ENCODE results near the gene BCAS3.

The BCAS3 gene

DNA sequence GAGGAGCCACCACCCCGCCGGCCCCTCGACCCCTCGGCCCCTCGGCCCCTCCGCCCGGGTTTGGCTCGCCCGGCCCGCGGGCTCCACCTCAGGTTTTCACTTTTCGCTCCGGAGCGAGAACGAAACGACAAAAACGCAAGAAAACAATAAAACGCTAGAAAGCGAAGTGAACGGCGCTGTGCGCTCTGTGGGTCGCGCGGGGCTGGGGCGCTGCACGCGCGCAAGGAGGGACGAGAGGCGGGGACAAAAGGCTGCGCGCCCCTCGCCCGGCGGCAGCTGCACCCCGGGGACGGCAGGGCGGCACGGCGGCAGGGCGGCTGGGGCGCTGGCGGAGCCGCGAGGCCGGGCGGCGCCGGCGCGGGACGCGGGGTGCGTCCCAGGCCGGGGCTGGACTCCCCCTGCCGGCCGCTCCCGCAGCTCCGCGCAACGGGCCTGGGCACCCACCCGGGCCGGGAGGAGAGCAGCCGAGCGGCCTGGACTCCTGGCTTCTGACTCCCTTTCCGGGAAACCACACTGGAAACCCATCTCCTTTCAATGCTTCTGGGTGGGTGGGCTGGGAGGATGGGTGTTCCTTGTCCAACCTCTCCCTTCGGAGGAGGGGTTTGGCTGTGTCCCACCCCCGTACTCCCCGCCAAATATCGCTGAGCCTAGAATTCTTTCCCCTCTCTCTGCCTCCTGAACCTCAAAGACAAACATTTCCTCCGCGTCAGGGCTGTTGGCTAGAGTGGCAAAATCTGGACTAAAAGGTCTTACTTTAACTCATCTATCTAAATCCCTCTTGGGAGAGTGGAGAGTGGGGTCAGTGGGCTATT is 731.9 kb downstream of the BCAS3 start:
- DNase-seq (ENCODE audit: low spot score) = peak; percentile 37

DNA sequence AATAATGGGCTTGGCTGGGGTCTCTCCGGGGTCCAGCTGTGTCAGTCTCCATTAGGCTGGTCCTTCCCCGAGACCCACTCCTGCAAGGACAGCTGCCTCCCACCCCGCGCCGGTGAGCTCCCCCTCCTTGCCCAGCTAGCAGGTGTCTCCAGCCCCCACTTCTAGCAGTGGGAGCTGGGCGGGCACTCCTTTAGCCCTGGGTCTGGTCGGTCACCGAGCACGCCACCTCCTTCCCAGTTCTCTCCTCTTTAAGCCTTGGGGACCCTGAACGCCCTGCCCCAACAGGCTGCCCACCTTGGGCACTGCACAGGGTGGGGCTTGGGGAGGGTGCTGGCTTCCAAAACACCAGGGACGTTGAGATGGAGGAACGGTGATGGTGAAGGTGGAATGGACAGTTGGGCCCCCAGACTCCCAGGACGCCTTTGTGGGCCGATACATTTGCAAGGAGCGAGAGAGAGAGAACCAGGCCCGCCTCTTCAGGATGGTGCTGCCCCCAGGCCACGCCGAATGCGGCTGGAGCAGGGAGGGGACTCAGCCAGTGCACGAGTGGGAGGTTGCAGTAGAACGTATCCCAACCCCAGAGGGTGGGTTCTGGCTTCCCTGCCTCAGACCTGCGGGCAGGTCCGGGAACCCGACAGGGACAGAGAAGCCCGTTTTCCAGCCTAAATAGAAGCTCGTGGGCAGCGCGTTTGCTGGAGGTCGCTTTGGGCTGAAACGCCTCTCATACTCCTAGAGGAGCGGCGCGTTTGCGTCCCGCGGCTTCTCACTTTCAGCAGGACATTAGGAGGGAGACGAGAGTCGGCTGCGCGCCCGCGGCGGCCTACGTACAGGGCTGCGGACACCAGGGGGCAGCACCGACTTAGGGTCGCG is 732.7 kb downstream of the BCAS3 start:
- DNase-seq (ENCODE audit: low spot score) = peak; percentile 73

DNA sequence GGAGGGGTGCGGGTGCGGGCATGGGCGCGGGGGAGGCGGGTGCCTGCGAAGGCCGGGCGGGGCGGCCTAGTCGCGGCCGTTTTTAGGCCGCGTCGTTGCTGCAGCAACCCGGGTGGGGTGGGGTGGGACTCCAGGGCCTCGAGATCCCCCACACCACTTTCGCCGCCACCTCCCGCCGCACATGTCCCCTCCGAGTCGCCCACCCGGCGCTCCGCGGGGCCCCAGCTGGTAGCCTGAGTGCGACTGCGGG is 733.3 kb downstream of the BCAS3 start:
- no peak for DNase-seq (ENCODE audit: low spot score)

DNA sequence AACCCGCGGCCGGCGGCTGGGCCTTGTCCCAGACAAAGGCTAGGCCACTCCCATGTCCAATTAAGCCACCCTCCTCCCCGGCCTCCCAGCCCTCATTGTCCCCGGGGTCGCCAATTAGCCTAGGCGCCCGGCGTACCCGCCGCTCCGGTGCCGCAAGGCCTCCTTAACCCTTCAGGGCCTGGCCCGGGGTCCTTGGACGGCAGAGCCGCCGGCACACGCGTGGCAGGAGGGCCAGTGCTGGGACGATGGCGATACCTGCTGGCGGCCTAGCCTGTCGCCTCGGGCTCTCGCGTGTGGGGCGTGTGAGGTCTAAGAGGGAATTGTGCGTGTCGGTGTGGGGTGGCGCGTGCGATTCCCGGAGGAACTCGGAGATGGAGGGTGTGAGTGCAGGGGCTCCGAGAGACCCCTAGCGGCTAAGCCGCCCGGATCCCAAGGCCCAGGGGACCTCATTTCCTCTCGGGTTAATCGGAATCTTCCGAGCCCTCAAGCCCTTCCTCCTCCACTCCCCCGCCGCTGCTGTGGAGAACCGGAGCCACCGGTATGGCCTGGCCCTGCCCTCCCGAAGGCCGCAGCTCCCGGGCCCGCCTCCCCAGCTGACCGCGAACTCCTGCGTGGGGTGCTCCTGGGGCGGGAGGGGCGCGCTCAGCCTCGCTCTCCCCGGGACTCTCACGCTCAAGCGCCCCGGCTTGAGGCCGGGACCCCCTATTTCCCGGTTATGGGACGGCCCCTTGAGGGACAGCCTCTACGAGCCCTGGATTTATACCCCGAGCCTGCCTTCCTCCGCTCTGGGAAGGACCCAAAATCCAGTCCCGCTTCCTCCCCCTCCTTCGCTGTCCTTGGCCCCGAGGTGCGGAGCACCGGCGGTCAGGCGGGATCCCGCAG is 733.9 kb downstream of the BCAS3 start:
- no peak for DNase-seq (ENCODE audit: low spot score)

DNA sequence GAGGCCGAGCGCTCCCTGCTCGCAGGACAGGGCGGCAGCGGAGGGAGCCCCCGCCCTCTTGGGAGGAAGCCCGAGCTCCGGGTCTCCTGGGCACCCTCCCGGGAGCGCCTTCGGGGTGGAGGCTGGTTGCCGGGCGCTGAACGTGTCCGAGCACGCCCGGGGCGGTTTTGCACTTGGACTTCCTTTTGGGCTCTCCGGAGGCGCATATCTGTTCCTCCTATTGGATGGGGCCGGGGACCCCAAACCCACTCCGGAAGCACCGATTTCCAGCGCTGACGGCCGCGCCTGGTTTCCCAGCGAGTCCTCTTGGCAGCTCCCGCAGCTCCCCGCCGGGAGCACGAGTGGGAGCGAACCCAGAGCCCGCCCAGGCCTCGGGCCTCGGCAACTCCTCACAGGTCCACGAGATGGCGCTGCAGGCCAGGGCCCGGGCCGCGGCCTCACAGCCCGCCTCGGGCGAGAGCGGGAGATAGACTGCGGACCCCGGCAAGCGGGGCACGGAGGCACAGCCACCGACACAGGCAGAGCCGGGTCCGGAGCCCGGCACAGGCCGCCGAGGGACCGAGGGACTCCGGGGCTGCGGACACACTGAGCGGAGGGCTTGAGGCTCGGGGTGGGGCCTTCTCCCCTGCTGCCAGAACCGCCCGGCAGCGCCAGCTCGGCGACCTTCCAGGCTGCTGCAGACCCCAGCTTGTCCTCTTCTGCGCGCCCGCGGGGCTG is 734.6 kb downstream of the BCAS3 start:
- peak; percentile 76 for DNase-seq (ENCODE audit: low spot score)

DNA sequence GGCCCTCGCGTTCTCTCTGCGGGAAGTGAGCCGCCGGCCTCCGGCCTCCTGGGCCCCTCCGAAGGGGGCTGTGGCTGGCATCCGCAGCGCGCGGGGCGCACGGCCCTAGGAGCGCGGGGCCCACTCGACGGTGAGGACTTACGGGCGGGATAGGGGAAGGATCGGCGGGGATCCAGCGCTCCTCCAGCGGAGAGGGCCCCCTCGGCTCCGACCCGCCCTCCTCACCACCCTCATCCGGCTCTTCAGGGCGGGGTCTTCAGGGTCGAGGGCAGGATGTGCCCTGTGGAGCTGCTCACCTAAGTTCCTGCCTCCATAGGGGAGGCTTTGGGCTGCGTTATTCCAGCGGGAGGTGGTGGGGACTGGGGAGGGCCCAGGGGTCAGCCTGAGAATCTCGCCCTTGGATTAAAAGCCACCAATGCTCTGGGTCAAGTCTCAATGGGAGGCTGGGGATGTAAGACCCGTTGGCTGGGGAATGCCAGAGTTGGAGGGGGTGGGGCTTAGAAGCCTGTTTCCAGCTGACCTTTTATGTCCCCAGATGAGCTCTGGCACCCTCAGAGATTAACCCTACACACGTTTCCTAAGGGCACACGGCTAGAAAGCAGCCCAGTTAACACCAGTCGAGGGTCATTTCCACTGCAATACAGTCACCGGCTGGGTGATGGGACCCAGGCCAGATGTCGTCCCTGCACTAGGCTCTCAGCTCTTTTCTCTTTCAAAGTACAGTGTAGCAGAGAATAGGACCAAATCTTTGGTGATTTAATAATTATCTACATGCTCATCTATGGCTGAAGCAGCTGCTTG is 735.4 kb downstream of the BCAS3 start:
- DNase-seq (ENCODE audit: low spot score) = peak; percentile 1

DNA sequence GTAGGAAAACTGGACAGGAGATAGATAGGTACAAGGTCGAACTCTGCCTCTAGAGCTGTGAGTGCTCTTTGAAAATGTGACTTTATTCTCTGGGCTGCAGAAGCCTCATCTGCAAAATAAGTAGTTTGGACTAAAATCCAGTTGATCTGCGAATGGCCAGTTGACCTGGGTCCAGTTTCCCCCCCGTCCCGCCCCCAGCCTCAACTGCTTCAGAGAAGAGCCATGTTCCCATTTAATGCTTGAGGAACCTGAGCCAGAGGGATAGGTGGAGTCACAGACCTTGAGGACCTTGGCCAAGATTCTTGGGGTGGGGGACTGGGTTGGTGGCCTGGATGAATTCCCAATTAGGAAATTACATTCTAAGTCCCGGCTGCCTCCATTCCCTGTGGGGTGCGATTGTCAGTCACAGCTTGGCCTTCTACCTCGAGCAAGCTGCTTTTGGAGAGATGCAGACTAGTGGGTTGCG is 736.0 kb downstream of the BCAS3 start:
- DNase-seq (ENCODE audit: low spot score) = peak; percentile 1

DNA sequence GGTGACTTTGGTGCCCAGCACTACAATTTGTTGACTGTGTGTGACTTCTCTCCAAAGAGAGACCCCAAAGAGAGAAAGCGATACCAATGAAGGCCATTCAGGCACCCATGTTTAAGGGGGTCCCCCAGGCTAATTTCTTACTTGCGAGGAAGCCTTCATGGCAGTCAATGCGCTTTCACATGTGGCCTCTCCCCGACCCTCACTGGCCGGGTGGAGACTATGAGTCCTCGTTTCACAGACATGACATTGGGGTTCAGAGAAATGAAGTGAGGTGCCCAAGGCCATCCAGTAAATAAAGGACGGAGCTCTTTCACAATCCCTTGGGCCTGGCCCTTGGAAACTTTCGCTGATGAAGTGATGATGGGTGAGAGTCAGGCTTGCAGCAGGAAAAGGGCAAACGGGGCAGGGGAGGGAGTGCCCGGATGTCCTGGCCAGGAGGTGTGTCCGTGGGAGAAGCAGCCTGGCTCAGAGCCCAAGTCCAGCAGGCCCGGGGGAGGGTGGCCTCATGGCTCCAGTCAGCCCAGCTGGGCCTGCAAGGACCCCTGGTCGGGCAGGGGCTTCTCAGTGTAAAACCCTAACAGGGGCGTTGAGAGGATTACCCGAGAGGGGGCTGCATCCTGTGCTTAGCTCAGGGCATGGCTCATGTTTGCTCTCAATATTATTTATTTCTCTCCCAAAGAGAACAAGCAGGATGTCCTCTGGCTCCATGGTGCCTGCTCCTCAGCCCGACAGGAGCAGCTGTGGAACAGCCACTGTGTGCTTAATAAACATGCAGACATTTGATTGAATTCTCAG is 736.7 kb downstream of the BCAS3 start:
- DNase-seq (ENCODE audit: low spot score) = peak; percentile 1

DNA sequence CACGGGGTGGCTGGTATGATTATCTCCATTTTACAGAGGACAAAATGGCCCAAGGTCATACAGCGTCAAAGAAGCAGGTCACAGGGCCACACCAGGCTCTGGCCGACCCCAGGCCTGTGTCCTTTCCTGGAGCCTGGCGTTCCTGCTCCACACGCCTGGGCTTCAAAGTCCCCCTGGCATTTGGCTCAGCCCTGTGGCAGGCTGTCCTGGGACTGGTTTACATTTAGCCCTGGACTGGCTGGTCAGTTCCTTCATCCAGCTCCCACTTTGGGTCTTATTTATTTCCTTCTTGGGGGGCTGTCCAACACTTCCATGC is 737.2 kb downstream of the BCAS3 start:
- DNase-seq (ENCODE audit: low spot score) = no peak

DNA sequence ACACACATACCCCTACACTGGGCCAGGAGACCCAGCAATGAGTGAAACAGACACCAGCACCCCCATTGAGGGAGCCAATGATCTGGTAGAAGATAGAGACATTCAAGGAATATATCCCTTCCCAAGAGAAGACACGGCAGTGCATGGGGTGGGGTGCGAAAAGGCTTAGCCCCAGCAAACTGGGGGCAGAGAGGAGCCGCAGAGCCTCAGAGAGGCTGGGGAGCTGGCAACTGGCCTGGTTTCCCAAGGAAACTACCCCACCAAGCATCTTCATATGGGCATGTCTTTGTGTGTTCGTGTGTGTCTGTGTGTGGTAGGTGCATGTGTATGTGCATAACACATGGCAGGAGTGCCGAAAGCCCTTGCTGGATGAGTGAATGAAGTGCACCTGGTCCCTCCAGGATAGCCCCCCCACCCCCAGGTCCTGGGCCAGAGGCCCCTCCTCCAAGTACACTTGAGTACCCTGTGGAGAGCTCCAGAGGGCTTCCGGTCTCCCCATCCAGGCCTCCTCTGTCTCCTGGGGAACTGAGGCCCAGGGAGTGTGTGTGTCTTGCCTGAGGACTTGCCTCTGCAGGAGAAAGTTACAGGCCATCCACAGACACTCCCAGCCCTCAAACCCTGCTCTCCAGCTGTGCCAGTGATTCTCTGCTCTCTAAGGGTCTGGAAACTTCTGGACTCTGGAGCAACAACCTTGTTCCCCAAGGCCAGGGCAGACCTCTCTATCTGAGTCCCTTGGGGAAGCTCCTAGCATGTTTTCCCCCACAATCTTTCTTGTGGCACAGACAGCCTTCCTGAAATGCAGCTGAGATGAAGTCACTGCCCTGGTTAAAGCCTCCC is 737.9 kb downstream of the BCAS3 start:
- DNase-seq (ENCODE audit: low spot score) = no peak

DNA sequence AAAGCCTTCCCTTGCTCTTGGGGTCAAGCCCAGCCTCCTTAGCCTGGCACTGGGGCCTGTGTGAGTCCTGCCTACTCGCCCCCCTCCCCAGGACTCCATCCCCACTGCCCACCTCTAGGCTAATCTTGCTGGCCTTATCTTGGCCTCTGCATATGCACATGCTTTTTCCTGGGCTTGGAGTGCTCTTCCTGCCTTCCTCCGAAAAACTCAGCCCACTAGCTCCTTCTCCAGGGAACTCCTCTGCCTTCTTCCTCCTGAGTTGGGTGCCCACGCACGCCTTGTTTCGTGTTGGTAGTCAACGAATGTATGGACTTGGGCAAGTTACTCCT is 738.5 kb downstream of the BCAS3 start:
- DNase-seq (ENCODE audit: low spot score) = no peak

DNA sequence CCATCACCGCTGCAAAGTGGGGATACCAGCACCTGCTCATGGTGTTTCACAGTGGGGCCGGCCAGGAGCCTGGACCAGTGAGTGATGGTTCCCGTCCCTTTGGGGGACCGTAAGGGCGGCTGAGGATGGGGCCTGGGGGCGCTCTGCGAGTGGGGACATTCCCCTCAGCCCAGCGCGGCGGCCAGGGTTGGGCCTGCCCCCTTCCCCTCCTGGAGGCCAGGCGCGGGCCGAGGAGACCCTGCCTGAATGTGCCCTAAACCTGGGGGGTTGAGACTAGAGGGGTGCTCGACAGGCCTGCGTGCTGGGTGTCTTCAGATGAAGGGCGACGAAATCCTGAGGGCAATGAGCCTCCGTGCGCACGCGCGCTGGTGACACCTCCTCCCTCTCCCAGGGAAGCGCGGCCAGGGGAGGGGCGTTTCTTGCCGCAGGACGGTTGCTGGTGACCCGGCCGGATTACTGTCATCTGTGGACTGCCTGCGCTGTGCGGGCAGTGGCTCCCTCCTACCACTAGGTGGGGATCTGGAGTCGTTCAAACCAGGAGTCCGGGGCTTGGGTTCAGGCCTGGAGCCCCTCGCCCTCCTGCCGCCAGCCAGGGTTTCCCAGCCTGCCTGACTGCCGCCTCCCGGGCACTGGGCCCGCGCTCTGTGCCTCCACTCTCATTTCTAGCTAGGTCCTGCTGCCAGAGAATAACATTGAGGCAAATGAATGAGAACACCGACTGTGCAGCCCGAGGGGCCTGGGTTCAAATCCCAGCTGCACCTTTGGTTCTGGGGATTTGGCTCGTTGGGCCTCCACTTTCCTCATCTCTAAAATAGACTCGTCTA is 739.1 kb downstream of the BCAS3 start:
- peak; percentile 84 for DNase-seq (ENCODE audit: low spot score)

DNA sequence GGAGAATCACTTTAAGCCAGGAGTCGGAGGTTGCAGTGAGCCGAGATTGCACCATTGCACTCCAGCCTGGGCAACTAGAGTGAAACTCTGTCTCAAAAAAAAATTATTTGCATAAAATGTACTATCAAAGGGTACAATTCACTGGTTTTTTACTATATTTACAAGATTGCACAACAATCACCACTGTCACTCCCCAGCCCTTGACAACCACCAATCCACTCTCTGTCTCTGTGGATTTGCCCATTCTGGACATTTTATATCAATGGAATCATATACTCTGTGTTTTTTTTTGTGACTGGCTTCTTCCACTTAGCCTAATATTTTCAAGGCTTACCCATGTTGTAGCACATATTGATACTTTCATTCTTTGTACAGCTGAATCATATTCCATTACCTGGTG is 740.8 kb downstream of the BCAS3 start:
- no peak for DNase-seq (ENCODE audit: low spot score)

DNA sequence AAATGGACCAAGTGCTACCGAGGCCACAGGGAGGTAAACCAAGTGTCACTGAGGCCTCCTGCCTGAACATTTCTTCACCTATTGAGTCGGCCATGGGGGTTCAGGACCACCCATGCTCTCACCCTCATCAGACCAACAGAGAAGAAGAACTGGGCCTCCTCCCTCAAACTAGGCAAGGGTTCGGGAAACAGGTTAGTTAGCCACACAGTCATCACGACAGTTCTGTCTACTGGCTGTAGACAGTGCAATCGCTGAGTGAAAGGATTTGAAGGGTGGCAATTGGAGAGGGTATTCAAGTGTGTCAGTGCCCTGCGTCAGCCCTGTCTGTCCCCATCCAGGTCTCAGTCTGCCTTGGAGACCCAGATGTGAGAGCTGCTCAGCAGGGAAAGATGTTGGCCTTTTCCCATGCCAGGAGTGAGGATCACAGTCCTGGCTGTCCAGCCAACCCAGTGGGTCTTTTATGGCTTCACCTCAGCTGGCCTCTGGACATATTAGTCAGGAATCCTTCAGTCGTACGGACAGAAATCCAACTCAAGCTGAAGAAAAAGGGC is 741.9 kb downstream of the BCAS3 start:
- DNase-seq (ENCODE audit: low spot score) = no peak

DNA sequence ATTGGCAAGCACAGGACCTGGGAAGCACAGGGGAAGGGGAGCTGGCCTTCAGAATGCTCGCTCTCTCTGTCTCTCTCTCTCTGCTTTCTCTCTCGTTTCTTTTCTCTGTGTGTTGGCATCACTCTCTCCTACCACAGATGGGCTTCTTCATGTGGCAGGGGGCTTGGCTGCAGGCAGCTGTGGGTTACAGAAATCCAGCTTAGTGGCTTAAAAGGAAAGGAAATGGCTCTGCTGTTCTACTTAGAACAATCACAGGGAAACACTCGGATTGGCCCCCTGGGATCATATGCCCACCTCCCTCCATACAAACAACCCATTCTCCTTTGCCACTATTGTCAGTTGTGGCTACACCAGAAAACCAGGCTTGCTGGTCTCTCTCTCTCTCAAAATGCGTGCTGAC is 742.4 kb downstream of the BCAS3 start:
- no peak for DNase-seq (ENCODE audit: low spot score)

DNA sequence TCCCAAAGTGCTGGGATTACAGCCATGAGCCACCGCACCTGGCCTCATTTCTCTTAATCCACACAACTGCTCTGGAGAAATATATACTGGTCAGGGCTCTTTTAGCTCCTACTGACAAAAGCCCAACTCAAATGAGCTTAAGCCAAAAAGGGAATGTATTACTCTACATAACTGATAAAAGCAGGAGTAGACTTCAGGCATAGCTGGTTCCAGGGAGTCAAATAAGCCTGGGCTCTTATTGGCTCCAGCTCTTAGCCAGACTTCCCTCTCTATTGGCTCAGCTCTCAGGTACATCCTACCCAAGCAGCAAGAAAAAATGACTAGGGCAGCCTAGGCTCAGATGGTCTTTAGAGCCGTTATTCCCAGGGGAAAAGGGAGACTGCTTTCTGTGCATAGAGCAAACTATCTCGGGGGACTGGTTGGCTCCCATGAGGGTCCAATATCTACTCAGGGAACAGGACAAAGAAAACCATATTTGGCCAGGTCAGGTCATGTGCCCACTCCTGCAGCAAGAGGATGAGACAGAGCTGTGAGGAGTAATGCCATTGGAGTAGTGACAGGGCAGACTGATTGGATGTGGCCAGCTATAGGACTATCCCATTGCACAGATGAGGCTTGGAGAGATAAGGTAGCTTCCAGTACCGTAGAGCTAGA is 743.2 kb downstream of the BCAS3 start:
- DNase-seq (ENCODE audit: low spot score) = no peak

DNA sequence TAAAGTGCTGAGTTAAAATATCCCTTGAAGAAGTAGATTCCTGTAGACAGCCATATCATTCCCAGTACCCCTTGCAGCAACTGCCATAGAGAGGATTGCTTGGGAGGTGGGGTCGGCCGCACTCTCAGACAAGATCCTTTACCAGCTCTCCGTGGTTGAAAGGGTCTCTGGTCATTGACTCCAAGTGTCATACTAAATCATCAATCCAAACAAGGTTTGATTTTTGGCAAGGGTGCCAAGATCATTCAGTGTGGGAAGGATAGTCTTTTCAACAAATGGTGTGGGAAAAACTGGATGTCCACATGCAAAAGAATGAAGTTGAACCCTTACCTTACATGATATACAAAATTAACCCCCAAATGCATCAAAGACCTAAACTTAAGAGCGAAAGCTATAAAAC is 743.8 kb downstream of the BCAS3 start:
- no peak for DNase-seq (ENCODE audit: low spot score)
